Measurements from ENCODE around the gene NSUN6. TPM values are rescaled to one million over a fixed set of nuclear protein-coding genes. Genes with fewer than 3 reads are reported as not detected.
"Not testable (repeated sequence)": the region's sequence is repeated elsewhere in the genome, so short reads cannot be mapped to it uniquely, and the experiment has no call there.

NSUN6 gene
- polyA plus RNA-seq, 3 donors: 1.2 to 5.1 (median 3.1) TPM

DNA sequence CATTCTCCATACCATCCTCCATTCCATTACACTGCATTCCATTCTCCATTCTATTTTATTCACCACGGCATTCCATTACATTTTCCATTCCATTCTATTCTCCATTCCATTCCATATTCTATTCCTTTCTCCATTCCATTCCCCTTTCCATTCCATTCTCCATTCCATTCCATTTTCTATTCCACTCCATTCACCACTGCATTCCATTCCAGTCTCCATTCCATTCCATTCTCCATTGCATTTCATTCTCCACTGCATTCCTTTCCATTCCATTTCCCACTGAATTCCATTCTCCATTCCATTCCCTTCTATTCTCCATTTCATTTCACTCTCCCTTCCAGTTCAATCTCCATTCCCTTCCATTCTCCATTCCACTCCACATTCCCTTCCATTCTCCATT, 79.6 kb downstream of the NSUN6 start:
- H3K9ac ChIP-seq (ENCODE audit: insufficient read depth, low read length, poor library complexity, severe bottlenecking): no peak overlapping the region
- H3K9me3 ChIP-seq (replicated peaks in 1 of 2; ENCODE audit: control insufficient read depth in 1 of 2, insufficient read depth in 1 of 2, low read length in 2 of 2): peaks cover 30 to 68% of the 10 kb centered on the region in 2 donors
- no peaks in the 10 kb centered on the region for H3K36me3 ChIP-seq (replicated peaks in 1 of 2; ENCODE audit: control insufficient read depth in 1 of 2, insufficient read depth in 2 of 2, low read length in 2 of 2)
- TF ChIP-seq, protein P1, sequence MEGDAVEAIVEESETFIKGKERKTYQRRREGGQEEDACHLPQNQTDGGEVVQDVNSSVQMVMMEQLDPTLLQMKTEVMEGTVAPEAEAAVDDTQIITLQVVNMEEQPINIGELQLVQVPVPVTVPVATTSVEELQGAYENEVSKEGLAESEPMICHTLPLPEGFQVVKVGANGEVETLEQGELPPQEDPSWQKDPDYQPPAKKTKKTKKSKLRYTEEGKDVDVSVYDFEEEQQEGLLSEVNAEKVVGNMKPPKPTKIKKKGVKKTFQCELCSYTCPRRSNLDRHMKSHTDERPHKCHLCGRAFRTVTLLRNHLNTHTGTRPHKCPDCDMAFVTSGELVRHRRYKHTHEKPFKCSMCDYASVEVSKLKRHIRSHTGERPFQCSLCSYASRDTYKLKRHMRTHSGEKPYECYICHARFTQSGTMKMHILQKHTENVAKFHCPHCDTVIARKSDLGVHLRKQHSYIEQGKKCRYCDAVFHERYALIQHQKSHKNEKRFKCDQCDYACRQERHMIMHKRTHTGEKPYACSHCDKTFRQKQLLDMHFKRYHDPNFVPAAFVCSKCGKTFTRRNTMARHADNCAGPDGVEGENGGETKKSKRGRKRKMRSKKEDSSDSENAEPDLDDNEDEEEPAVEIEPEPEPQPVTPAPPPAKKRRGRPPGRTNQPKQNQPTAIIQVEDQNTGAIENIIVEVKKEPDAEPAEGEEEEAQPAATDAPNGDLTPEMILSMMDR (IDR thresholded peaks at IDR 0.05): no peak
- H3K4me3 Mint-ChIP-seq: no peak overlapping the region
- no peaks in the 10 kb centered on the region for H4K20me1 ChIP-seq (ENCODE audit: insufficient read depth, low read length)
- H3K9me3 Mint-ChIP-seq: peaks cover 0 to 4% (median 0%) of the 10 kb centered on the region in 7 donors
- intact Hi-C loops (cut with micrococcal nuclease): no loop called here
- no peaks in the 10 kb centered on the region for H3K27me3 Mint-ChIP-seq (ENCODE audit: low read depth in 3 of 3)
- H2AFZ ChIP-seq (ENCODE audit: insufficient read depth, low read depth, low read length, poor library complexity, severe bottlenecking): no peak overlapping the region
- no peaks in the 10 kb centered on the region for H3K4me1 ChIP-seq (ENCODE audit: control insufficient read depth in 1 of 2, insufficient read depth in 2 of 2, low read length in 2 of 2)
- H3K36me3 Mint-ChIP-seq: peaks cover 2 to 9% of the 10 kb centered on the region in 2 donors
- no peaks in the 10 kb centered on the region for H3K27me3 ChIP-seq (ENCODE audit: control insufficient read depth in 2 of 2, insufficient read depth in 2 of 2, low read length in 2 of 2)
- no peak overlapping the region for H3K4me2 ChIP-seq (replicated peaks; ENCODE audit: extremely low read depth, low read length, poor library complexity, severe bottlenecking)
- no peaks in the 10 kb centered on the region for H3K79me2 ChIP-seq (ENCODE audit: insufficient read depth, low read length)
- no peak overlapping the region for H3K27ac Mint-ChIP-seq
- no peaks in the 10 kb centered on the region for H3K4me1 Mint-ChIP-seq
- 100% methylated on average over 1 of the region's 1 CpG for WGBS (ENCODE audit: insufficient coverage)
- DNase-seq: no peak
- no peak overlapping the region for H3K27ac ChIP-seq (ENCODE audit: low read depth in 1 of 2, low read length in 2 of 2)
- H3K4me3 ChIP-seq (replicated peaks in 1 of 3; ENCODE audit: low read depth in 2 of 3, low read length in 3 of 3): no peak overlapping the region

DNA sequence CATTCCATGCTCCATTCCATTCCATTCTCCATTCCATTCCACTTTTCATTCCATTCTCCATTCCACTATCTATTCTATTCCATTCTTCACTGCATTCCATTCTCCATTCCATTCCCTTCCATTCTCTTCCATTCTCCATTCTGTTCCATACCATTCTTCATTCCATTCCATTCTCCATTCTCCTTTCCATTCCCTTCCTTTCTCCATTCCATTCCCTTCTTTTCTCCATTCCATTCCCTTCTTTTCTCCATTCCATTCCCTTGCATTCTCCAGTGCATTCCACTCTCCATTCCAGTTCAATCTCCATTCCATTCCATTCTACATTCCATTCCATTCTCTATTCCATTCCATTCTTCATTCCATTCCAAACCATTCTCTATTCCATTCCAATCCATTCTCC, 80.3 kb downstream of the NSUN6 start:
- Histone ChIP-seq H3K4me2 (replicated peaks; ENCODE audit: extremely low read depth, low read length, poor library complexity, severe bottlenecking) (no peak overlapping the region), H3K79me2 (ENCODE audit: insufficient read depth, low read length) (no peaks in the 10 kb centered on the region), H2AFZ (ENCODE audit: insufficient read depth, low read depth, low read length, poor library complexity, severe bottlenecking) (no peak overlapping the region), H3K27ac (ENCODE audit: low read depth in 1 of 2, low read length in 2 of 2) (no peak overlapping the region), H4K20me1 (ENCODE audit: insufficient read depth, low read length) (no peaks in the 10 kb centered on the region), H3K9ac (ENCODE audit: insufficient read depth, low read length, poor library complexity, severe bottlenecking) (no peak overlapping the region), H3K4me1 (ENCODE audit: control insufficient read depth in 1 of 2, insufficient read depth in 2 of 2, low read length in 2 of 2) (no peaks in the 10 kb centered on the region), H3K27me3 (ENCODE audit: control insufficient read depth in 2 of 2, insufficient read depth in 2 of 2, low read length in 2 of 2) (no peaks in the 10 kb centered on the region), H3K36me3 (replicated peaks in 1 of 2; ENCODE audit: control insufficient read depth in 1 of 2, insufficient read depth in 2 of 2, low read length in 2 of 2) (no peaks in the 10 kb centered on the region), H3K9me3 (replicated peaks in 1 of 2; ENCODE audit: control insufficient read depth in 1 of 2, insufficient read depth in 1 of 2, low read length in 2 of 2) (peaks cover 34 to 75% of the 10 kb centered on the region in 2 donors), H3K4me3 (replicated peaks in 1 of 3; ENCODE audit: low read depth in 2 of 3, low read length in 3 of 3) (no peak overlapping the region)
- peaks cover 0 to 3% (median 0%) of the 10 kb centered on the region in 7 donors for H3K9me3 Mint-ChIP-seq
- intact Hi-C loops (cut with micrococcal nuclease): no loop called here
- no peak overlapping the region for H3K27ac Mint-ChIP-seq
- DNase-seq: no peak
- H3K36me3 Mint-ChIP-seq: peaks cover 1 to 3% of the 10 kb centered on the region in 2 donors
- no peaks in the 10 kb centered on the region for H3K4me1 Mint-ChIP-seq
- no peak overlapping the region for H3K4me3 Mint-ChIP-seq
- no peaks in the 10 kb centered on the region for H3K27me3 Mint-ChIP-seq (ENCODE audit: low read depth in 3 of 3)
- TF ChIP-seq, protein P1 (IDR thresholded peaks at IDR 0.05): no peak

DNA sequence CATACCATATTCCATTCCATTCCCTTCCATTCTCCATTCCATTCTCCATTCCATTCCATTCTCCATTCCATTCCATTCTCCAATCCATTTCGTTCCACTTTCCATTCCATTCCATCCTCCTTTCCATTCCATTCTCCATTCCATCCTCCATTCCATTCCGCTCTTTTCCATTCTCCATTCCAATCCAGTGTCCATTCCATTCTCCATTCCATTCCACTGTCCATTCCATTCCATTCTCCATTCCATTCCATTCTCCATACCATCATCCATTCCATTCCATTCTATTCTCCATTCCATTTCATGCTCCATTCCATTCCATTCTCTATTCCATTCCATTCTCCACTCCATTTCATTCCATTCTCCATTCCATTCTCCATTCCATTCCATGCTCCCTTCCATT, 81.0 kb downstream of the NSUN6 start:
- H3K27ac ChIP-seq (ENCODE audit: low read depth in 1 of 2, low read length in 2 of 2); H4K20me1 ChIP-seq (ENCODE audit: insufficient read depth, low read length); H3K27me3 ChIP-seq (ENCODE audit: control insufficient read depth in 2 of 2, insufficient read depth in 2 of 2, low read length in 2 of 2); H3K4me3 Mint-ChIP-seq; H3K36me3 Mint-ChIP-seq; H3K27me3 Mint-ChIP-seq (ENCODE audit: low read depth in 3 of 3); H3K9me3 Mint-ChIP-seq; H3K36me3 ChIP-seq (replicated peaks in 1 of 2; ENCODE audit: control insufficient read depth in 1 of 2, insufficient read depth in 2 of 2, low read length in 2 of 2); H3K4me2 ChIP-seq (replicated peaks; ENCODE audit: extremely low read depth, low read length, poor library complexity, severe bottlenecking); H2AFZ ChIP-seq (ENCODE audit: insufficient read depth, low read depth, low read length, poor library complexity, severe bottlenecking); H3K4me1 Mint-ChIP-seq; DNase-seq; intact Hi-C loops (cut with micrococcal nuclease); H3K27ac Mint-ChIP-seq; H3K4me1 ChIP-seq (ENCODE audit: control insufficient read depth in 1 of 2, insufficient read depth in 2 of 2, low read length in 2 of 2); H3K4me3 ChIP-seq (replicated peaks in 1 of 3; ENCODE audit: low read depth in 2 of 3, low read length in 3 of 3); H3K79me2 ChIP-seq (ENCODE audit: insufficient read depth, low read length); H3K9ac ChIP-seq (ENCODE audit: insufficient read depth, low read length, poor library complexity, severe bottlenecking): not testable (repeated sequence)
- peaks cover 41 to 82% of the 10 kb centered on the region in 2 donors for H3K9me3 ChIP-seq (replicated peaks in 1 of 2; ENCODE audit: control insufficient read depth in 1 of 2, insufficient read depth in 1 of 2, low read length in 2 of 2)
- 98% methylated on average over 2 of the region's 2 CpGs for WGBS (ENCODE audit: insufficient coverage)
